BJ (cell line): ENCODE measurements around the gene ARPIN. TPM values are rescaled to one million over a fixed set of nuclear protein-coding genes. Genes with fewer than 3 reads are reported as not detected.

ENCODE experiments used
- polyA plus RNA-seq: library from polyadenylated mRNA; depleted of rRNA; stranded (reverse); fragments of >200 nt; gene quantifications from 2 replicates; pipeline ENCODE4 v1.2.3, GENCODE V29; 2011; rRNA removed
- small RNA-seq: library from RNA; depleted of rRNA; stranded (forward); fragments of <200 nt; gene quantifications from one replicate; pipeline ENCODE3, GENCODE V24; 2012; ENCODE audit warnings: low replicate concordance, low read depth; ENCODE audit not compliant: insufficient read length

ARPIN gene
- polyA plus RNA-seq, 1 experiment, result 11.2 TPM

Small RNA genes lying within 50 kb of the gene (small RNA-seq; reads per million reads assigned to genes)
- gene MIR5009 (not detected), gene MIR5094 (0.84 reads per million), gene RNU6-1111P (not detected), gene RNU7-111P (not detected)

Other genes starting within 250 kb of the ARPIN start
- gene PLIN1, start 233.6 kb downstream of the ARPIN start, polyA plus RNA-seq, result 0.06 and 0.07 TPM in 2 replicates
- 8.5 and 8.9 TPM in 2 replicates for gene PEX11A, start 222.2 kb downstream of the ARPIN start, polyA plus RNA-seq
- gene WDR93, start 222.1 kb downstream of the ARPIN start, polyA plus RNA-seq, result 0.15 and 0.17 TPM in 2 replicates
- gene MESP1, start 161.7 kb downstream of the ARPIN start, polyA plus RNA-seq, result 0.20 and 0.49 TPM in 2 replicates
- gene MESP2, start 136.6 kb downstream of the ARPIN start, polyA plus RNA-seq, result 0.28 and 0.39 TPM in 2 replicates
- 122 and 187 TPM in 2 replicates for gene ANPEP, start 98.1 kb downstream of the ARPIN start, polyA plus RNA-seq
- 23.5 and 37.2 TPM in 2 replicates for gene AP3S2, start 19.0 kb downstream of the ARPIN start, polyA plus RNA-seq
- 2.0 and 2.1 TPM in 2 replicates for gene ZNF710, start 88.4 kb upstream of the ARPIN start, polyA plus RNA-seq
- 98.7 and 164 TPM in 2 replicates for gene IDH2, start 189.5 kb upstream of the ARPIN start, polyA plus RNA-seq